ENCODE measurements around the gene RAPGEF2.

Gene RAPGEF2

DNA sequence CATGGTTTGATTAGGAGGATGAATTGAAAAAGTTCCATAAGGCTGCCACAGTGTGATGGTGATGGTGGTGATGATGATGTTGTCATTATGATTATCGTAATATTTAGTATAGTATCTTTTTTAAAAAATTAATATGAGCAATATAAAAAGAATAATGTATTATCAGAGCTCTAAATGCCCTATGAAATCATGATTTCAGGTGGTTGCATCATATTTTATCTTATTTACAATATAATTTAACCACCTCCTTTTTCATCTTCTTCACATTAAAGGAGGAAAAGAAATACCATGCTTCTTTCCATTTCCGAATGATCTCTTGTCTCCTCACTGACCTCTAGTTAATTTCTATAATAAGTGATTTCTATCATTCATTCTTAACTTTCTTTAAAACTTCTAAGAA, 225.9 kb downstream of the RAPGEF2 start:
- Mint-ChIP-seq H3K27ac (no peak overlapping the region), H3K27me3 (no peaks in the 10 kb centered on the region), H3K4me1 (no peaks in the 10 kb centered on the region), H3K9me3 (no peaks in the 10 kb centered on the region), H3K36me3 (peaks cover 17 to 19% of the 10 kb centered on the region in 2 donors), H3K4me3 (no peak overlapping the region)
- DNase-seq: no peak
- ATAC-seq (replicated peaks): no peak

- H3K4me1 Mint-ChIP-seq: no peaks in the 10 kb centered on the region
- no peak for ATAC-seq (replicated peaks)
- H3K9me3 Mint-ChIP-seq: peaks cover 0 to 4% of the 10 kb centered on the region in 2 donors
- H3K27ac Mint-ChIP-seq: no peak overlapping the region
- no peaks in the 10 kb centered on the region for H3K27me3 Mint-ChIP-seq
- H3K36me3 Mint-ChIP-seq: peaks cover 19 to 37% of the 10 kb centered on the region in 2 donors
- no peak for DNase-seq
- H3K4me3 Mint-ChIP-seq: no peak overlapping the region
These were observed 231.6 kb downstream of the RAPGEF2 start for GRCh38 chr4:159334461-159334860.

DNA sequence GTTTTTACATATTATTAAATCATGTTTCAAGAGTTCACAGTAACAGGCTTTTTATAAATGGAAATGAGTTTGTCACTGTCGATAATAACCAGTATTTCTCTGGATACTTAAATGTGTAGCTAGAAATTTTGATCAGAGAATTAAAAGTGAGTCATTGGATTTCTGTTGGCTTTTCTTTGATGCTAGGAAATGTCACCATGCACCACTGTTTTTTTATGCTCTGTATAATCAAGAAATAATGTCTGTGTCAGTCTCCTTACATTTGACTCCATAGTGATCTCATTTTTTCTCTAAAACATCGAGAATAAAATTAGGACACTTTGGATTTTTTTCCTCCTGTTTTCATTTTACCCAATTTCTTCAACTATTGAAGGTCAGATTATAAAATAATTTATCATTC, 234.2 kb downstream of the RAPGEF2 start:
- DNase-seq (no peak), ATAC-seq (replicated peaks) (no peak)
- H3K36me3 Mint-ChIP-seq: peaks cover 15 to 42% of the 10 kb centered on the region in 2 donors
- no peak overlapping the region for H3K4me3 Mint-ChIP-seq
- peaks cover 0 to 4% of the 10 kb centered on the region in 2 donors for H3K9me3 Mint-ChIP-seq
- no peaks in the 10 kb centered on the region for H3K27me3 Mint-ChIP-seq
- H3K27ac Mint-ChIP-seq: no peak overlapping the region
- H3K4me1 Mint-ChIP-seq: no peaks in the 10 kb centered on the region

- H3K27me3 Mint-ChIP-seq: no peaks in the 10 kb centered on the region
- peaks cover 15 to 45% of the 10 kb centered on the region in 2 donors for H3K36me3 Mint-ChIP-seq
- H3K4me3 Mint-ChIP-seq: no peak overlapping the region
These were observed 238.6 kb downstream of the RAPGEF2 start for GRCh38 chr4:159341522-159341921.

GRCh38 chr4:159342374-159342773, 239.5 kb downstream of the RAPGEF2 start:
- ATAC-seq (replicated peaks): no peak
- Mint-ChIP-seq H3K4me1 (no peaks in the 10 kb centered on the region), H3K9me3 (no peaks in the 10 kb centered on the region), H3K4me3 (no peak overlapping the region), H3K27me3 (no peaks in the 10 kb centered on the region), H3K36me3 (peaks cover 15 to 49% of the 10 kb centered on the region in 2 donors), H3K27ac (no peak overlapping the region)
- DNase-seq: no peak

More at GRCh38 chr4:159341522-159341921, 238.6 kb downstream of the RAPGEF2 start:
- DNase-seq (no peak), ATAC-seq (replicated peaks) (no peak)
- Mint-ChIP-seq H3K4me1 (no peaks in the 10 kb centered on the region), H3K27ac (no peak overlapping the region), H3K9me3 (no peaks in the 10 kb centered on the region)

GRCh38 chr4:159343116-159343515, 240.2 kb downstream of the RAPGEF2 start:
- Mint-ChIP-seq H3K27ac (no peak overlapping the region), H3K4me3 (no peak overlapping the region), H3K27me3 (no peaks in the 10 kb centered on the region), H3K4me1 (no peaks in the 10 kb centered on the region), H3K9me3 (no peaks in the 10 kb centered on the region), H3K36me3 (peaks cover 17 to 50% of the 10 kb centered on the region in 2 donors)
- ATAC-seq (replicated peaks): no peak
- no peak for DNase-seq

- Mint-ChIP-seq H3K9me3 (no peaks in the 10 kb centered on the region), H3K4me1 (no peaks in the 10 kb centered on the region), H3K36me3 (peaks cover 21 to 45% of the 10 kb centered on the region in 2 donors), H3K4me3 (no peak overlapping the region), H3K27ac (no peak overlapping the region), H3K27me3 (no peaks in the 10 kb centered on the region)
- DNase-seq (no peak), ATAC-seq (replicated peaks) (no peak)
These were observed 242.0 kb downstream of the RAPGEF2 start for GRCh38 chr4:159344877-159345276.

- Mint-ChIP-seq H3K27ac (no peak overlapping the region), H3K4me1 (no peaks in the 10 kb centered on the region), H3K4me3 (no peak overlapping the region), H3K27me3 (no peaks in the 10 kb centered on the region), H3K9me3 (no peaks in the 10 kb centered on the region), H3K36me3 (peaks cover 26 to 38% of the 10 kb centered on the region in 2 donors)
- ATAC-seq (replicated peaks) (no peak), DNase-seq (no peak)
These were observed 243.8 kb downstream of the RAPGEF2 start for GRCh38 chr4:159346681-159347080.

- H3K36me3 Mint-ChIP-seq: peaks cover 25 to 41% of the 10 kb centered on the region in 2 donors
These were observed 244.9 kb downstream of the RAPGEF2 start for GRCh38 chr4:159347813-159348212.

DNA sequence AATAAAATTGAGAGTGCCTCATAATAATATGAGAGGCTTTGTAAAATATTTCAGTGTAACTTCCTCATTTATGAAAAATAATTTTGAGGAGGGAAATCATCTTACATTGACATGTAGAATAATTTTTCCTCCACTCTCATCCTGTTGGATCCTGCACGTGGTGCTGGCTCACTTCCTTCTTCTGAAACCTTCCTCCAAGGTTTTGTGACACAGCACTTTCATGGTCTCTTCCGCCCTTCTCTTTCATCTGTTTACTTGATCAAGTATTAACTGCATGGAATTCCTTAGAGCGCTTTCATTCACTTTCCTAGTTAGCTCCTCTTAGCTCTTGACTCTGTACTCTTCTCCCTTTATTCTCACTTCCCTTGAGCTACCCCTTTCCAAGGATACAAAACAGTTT, 246.5 kb downstream of the RAPGEF2 start:
- Mint-ChIP-seq H3K9me3 (no peaks in the 10 kb centered on the region), H3K4me1 (no peaks in the 10 kb centered on the region), H3K27ac (no peak overlapping the region), H3K4me3 (no peak overlapping the region), H3K36me3 (peaks cover 22 to 42% of the 10 kb centered on the region in 2 donors), H3K27me3 (no peaks in the 10 kb centered on the region)
- DNase-seq: no peak
- no peak for ATAC-seq (replicated peaks)

More at GRCh38 chr4:159347813-159348212, 244.9 kb downstream of the RAPGEF2 start:
- H3K9me3 Mint-ChIP-seq: no peaks in the 10 kb centered on the region
- no peak overlapping the region for H3K4me3 Mint-ChIP-seq
- DNase-seq (no peak), ATAC-seq (replicated peaks) (no peak)
- H3K4me1 Mint-ChIP-seq: no peaks in the 10 kb centered on the region
- H3K27me3 Mint-ChIP-seq: no peaks in the 10 kb centered on the region
- H3K27ac Mint-ChIP-seq: no peak overlapping the region

- Mint-ChIP-seq H3K4me1 (no peaks in the 10 kb centered on the region), H3K4me3 (no peak overlapping the region), H3K36me3 (peaks cover 31 to 48% of the 10 kb centered on the region in 2 donors), H3K9me3 (no peaks in the 10 kb centered on the region), H3K27ac (no peak overlapping the region), H3K27me3 (no peaks in the 10 kb centered on the region)
- no peak for DNase-seq
- ATAC-seq (replicated peaks): no peak
These were observed 249.7 kb downstream of the RAPGEF2 start for GRCh38 chr4:159352609-159353008.

DNA sequence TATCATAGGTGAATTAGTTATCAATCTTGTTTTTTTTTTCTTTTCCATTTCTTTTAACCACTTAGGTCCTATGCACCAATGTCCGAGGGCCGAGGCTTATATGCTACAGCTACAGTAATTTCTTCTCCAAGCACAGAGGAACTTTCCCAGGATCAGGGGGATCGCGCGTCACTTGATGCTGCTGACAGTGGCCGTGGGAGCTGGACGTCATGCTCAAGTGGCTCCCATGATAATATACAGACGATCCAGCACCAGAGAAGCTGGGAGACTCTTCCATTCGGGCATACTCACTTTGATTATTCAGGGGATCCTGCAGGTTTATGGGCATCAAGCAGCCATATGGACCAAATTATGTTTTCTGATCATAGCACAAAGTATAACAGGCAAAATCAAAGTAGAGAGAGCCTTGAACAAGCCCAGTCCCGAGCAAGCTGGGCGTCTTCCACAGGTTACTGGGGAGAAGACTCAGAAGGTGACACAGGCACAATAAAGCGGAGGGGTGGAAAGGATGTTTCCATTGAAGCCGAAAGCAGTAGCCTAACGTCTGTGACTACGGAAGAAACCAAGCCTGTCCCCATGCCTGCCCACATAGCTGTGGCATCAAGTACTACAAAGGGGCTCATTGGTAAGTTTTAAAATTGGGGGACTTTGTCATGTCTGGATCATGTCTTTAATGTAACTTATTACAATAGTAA, 250.7 kb downstream of the RAPGEF2 start:
- no peak for DNase-seq
- H3K9me3 Mint-ChIP-seq: no peaks in the 10 kb centered on the region
- peaks cover 27 to 49% of the 10 kb centered on the region in 2 donors for H3K36me3 Mint-ChIP-seq

GRCh38 chr4:159355466-159355865, 252.6 kb downstream of the RAPGEF2 start:
- Mint-ChIP-seq H3K36me3 (peaks cover 29 to 48% of the 10 kb centered on the region in 2 donors), H3K27me3 (no peaks in the 10 kb centered on the region), H3K4me3 (no peak overlapping the region), H3K9me3 (no peaks in the 10 kb centered on the region), H3K27ac (no peak overlapping the region), H3K4me1 (no peaks in the 10 kb centered on the region)
- no peak for ATAC-seq (replicated peaks)
- DNase-seq: no peak

More for the DNA sequence above, 250.7 kb downstream of the RAPGEF2 start:
- no peak overlapping the region for H3K27ac Mint-ChIP-seq
- ATAC-seq (replicated peaks): no peak
- no peak overlapping the region for H3K4me3 Mint-ChIP-seq
- H3K27me3 Mint-ChIP-seq: no peaks in the 10 kb centered on the region
- H3K4me1 Mint-ChIP-seq: no peaks in the 10 kb centered on the region

- H3K4me3 Mint-ChIP-seq: no peak overlapping the region
- no peaks in the 10 kb centered on the region for H3K9me3 Mint-ChIP-seq
- H3K4me1 Mint-ChIP-seq: no peaks in the 10 kb centered on the region
- no peaks in the 10 kb centered on the region for H3K27me3 Mint-ChIP-seq
- H3K27ac Mint-ChIP-seq: no peak overlapping the region
- DNase-seq (no peak), ATAC-seq (replicated peaks) (no peak)
- H3K36me3 Mint-ChIP-seq: peaks cover 27 to 47% of the 10 kb centered on the region in 2 donors
These were observed 254.5 kb downstream of the RAPGEF2 start for GRCh38 chr4:159357350-159357749.

DNA sequence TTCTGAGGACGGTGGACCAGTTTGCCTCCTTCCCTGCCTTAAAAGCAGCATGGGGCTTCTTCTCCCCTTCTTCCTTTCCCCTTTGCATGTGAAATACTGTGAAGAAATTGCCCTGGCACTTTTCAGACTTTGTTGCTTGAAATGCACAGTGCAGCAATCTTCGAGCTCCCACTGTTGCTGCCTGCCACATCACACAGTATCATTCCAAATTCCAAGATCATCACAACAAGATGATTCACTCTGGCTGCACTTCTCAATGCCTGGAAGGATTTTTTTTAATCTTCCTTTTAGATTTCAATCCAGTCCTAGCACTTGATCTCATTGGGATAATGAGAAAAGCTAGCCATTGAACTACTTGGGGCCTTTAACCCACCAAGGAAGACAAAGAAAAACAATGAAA, 255.3 kb downstream of the RAPGEF2 start:
- H3K9me3 Mint-ChIP-seq: peaks cover 0 to 1% of the 10 kb centered on the region in 2 donors
- no peak for ATAC-seq (replicated peaks)
- H3K4me3 Mint-ChIP-seq: no peak overlapping the region
- H3K27me3 Mint-ChIP-seq: no peaks in the 10 kb centered on the region
- H3K4me1 Mint-ChIP-seq: no peaks in the 10 kb centered on the region
- no peak overlapping the region for H3K27ac Mint-ChIP-seq
- H3K36me3 Mint-ChIP-seq: peaks cover 22 to 42% of the 10 kb centered on the region in 2 donors
- DNase-seq: no peak

Measured in stimulated activated naive B cell treated with anti-CD40 and anti-IgM and Interleukin-4, amounts not matched to agents 10 μg/mL and 1 μg/mL and 100 μg/mL, for 72 hours (primary cell).